ENCODE measurements around the gene LMX1B.
A peak's percentile ranks its signal among the peaks of the same experiment; 100 is the strongest.

The LMX1B gene

DNA sequence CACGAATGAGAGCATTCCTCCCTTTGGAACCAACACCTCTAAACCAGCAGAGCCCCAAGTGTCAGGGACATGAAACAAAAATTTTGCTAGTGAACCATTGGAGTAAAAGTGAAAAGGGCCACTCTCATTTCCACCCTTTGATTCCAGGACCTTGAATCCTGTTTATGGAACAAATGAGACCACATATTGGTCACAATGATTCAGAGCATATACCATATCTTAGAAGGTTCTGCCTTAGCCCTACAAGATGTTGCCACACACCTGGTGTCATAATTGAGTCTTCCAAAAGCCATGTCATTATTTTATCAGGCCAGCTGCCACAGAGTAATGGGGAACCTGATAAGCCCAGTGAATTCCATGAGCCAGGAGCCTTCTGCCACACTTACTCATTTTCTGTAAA, 124.8 kb downstream of the LMX1B start:
- TF ChIP-seq, protein P1, sequence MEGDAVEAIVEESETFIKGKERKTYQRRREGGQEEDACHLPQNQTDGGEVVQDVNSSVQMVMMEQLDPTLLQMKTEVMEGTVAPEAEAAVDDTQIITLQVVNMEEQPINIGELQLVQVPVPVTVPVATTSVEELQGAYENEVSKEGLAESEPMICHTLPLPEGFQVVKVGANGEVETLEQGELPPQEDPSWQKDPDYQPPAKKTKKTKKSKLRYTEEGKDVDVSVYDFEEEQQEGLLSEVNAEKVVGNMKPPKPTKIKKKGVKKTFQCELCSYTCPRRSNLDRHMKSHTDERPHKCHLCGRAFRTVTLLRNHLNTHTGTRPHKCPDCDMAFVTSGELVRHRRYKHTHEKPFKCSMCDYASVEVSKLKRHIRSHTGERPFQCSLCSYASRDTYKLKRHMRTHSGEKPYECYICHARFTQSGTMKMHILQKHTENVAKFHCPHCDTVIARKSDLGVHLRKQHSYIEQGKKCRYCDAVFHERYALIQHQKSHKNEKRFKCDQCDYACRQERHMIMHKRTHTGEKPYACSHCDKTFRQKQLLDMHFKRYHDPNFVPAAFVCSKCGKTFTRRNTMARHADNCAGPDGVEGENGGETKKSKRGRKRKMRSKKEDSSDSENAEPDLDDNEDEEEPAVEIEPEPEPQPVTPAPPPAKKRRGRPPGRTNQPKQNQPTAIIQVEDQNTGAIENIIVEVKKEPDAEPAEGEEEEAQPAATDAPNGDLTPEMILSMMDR (IDR thresholded peaks at IDR 0.05; ENCODE audit: borderline replicate concordance, insufficient read depth, low read depth, low read length), result no peak

DNA sequence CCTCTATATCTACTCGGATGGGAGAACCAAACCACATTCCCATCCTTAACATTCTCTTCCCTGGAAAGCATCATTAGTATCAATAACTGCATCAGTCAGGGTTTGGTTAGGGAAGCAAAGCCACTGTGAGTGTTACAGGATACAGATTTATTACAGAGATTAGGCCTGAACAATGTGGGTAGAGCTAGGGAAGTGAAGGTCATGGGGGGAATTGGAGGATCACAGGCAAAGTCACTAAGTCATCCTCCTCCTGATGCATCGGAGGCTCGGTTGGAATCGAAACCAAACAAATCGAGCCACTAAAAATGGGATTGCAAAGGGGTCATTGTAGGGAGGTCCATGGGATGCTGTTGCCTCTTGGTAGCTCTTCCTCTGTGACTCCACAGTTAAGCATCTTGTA, 129.3 kb downstream of the LMX1B start:
- TF ChIP-seq, protein P1 (IDR thresholded peaks at IDR 0.05; ENCODE audit: borderline replicate concordance, insufficient read depth, low read depth, low read length), result no peak
- no peak overlapping the region for H3K4me3 ChIP-seq (ENCODE audit: low read depth, low read length)

More for the DNA sequence above, 124.8 kb downstream of the LMX1B start:
- no peak overlapping the region for H3K4me3 ChIP-seq (ENCODE audit: low read depth, low read length)

DNA sequence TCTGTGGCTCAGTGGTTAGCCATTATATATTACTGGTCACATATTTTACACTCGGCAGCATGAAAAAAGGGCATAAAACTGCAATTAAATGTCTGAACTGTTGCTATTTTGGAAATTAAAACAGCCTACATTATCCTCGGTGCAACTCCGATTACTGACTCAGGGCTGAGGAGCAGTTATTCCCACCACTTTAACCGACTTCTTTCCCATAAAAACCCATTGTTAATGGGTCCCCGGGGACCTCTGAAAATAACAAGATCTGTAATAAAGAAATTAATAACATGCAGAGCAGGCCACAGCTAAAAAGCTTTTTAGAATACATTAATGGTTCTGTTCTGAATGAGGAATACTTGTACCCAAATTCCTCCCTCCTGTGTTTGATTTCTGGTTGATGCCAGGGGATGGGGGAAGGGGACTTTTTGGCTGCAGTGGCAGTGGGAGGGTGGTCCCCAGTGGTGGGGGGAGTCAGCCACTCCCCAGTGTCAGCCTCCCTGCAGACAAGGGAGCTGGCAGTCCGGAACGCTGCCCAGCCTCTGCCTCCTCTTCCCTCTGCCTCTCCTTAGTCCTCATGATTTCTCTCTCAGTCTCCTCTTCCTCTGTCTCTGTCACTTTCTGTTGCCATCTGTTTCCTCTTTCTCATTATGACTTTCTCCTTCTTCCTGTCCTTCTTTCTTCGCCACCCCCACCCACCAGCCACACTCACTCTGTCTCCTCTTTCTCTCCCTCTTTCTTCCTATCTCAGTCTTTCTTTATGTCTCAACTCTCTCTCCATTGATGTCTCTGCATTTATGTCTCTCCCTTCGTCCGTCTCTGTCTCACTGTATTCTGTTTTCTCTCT, 132.1 kb downstream of the LMX1B start:
- TF ChIP-seq, protein P1 (IDR thresholded peaks at IDR 0.05; ENCODE audit: borderline replicate concordance, insufficient read depth, low read depth, low read length), result no peak
- peak overlapping the region; percentile 23 for H3K4me3 ChIP-seq (ENCODE audit: low read depth, low read length)

Data from GM12875 (cell line).